ENCODE measurements around the gene TRIM56.
"Not testable (repeated sequence)": the region's sequence is repeated elsewhere in the genome, so short reads cannot be mapped to it uniquely, and the experiment has no call there.

Gene TRIM56

DNA sequence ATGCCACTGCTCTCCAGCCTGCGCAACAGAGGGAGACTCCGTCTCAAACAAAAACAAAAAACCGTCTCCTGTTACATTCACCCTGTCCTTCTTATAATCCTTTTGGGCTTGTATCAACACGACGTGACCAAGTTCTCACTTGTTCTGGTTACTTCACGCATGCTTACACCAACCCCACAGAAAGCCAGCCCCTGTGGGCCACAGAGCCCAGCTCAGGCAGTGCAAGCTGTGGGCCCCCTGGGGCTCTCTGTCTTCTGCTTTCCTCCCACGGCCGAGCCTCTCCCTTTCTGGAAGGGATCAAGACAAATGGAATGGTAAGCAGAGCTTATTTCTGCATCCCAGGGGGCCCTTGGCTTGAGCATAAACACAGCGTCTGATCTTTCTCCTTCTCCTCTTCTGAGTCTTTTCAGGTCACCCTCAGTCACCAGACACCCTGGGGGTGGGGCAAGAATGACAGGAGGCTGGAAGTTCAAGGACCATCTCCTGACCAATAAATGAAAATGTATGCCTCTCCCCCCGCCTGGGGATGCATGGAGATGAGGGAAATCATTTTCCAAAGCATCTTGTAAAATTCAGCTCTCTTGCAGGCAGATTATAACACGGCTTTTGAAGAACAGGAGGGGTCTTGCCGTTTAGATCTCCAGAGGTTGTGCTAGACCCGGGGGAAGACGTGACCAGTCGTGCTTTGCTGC, 19.0 kb upstream of the TRIM56 start:
- no peak overlapping the region for H3K4me3 ChIP-seq (ENCODE audit: low read length)
- TF ChIP-seq, protein P1, sequence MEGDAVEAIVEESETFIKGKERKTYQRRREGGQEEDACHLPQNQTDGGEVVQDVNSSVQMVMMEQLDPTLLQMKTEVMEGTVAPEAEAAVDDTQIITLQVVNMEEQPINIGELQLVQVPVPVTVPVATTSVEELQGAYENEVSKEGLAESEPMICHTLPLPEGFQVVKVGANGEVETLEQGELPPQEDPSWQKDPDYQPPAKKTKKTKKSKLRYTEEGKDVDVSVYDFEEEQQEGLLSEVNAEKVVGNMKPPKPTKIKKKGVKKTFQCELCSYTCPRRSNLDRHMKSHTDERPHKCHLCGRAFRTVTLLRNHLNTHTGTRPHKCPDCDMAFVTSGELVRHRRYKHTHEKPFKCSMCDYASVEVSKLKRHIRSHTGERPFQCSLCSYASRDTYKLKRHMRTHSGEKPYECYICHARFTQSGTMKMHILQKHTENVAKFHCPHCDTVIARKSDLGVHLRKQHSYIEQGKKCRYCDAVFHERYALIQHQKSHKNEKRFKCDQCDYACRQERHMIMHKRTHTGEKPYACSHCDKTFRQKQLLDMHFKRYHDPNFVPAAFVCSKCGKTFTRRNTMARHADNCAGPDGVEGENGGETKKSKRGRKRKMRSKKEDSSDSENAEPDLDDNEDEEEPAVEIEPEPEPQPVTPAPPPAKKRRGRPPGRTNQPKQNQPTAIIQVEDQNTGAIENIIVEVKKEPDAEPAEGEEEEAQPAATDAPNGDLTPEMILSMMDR (conservative IDR thresholded peaks at IDR 0.05; ENCODE audit: low read depth, low read length), result no peak
- no peak for DNase-seq (ENCODE audit: low read depth)

DNA sequence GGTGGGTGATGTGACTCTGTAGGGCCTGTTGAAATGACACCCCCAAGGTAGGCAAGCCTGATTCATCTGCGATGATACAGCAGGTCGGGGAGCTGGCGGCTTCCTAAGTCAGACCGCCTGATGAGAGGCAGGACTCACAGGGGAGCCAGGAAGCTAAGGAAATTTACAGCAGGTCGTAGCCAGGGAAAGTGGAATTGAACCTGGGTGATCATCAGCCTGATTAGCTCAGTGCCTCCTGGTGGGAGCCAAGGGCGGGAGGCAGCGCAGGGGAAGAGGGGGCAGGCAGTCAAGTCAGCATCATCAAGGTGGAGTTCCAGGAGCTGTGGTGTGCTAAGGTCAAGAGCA, 18.5 kb upstream of the TRIM56 start:
- no peak for DNase-seq (ENCODE audit: low read depth)
- TF ChIP-seq, protein P1 (conservative IDR thresholded peaks at IDR 0.05; ENCODE audit: low read depth, low read length), result no peak
- no peak overlapping the region for H3K4me3 ChIP-seq (ENCODE audit: low read length)

DNA sequence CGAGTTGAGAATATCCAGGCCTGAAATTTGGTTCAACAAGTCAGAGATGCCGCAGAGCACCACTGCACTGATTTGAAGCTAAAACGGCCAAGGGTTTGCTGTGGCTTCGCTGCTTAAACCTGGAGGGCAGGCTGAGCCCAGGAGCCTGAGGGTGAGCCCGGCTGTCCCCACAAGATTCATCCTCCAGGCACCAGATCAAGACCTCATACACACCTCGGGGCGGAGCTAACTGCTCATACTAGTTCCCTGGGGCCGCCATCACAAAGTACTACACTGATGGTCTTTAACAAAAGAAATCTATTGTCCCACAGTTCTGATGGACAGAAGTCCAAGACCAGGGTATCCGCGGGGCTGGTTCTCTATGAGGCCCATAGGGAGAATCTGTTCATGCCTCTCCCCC, 16.9 kb upstream of the TRIM56 start:
- H3K4me3 ChIP-seq (ENCODE audit: low read length), result no peak overlapping the region
- DNase-seq (ENCODE audit: low read depth), result no peak
- TF ChIP-seq, protein P1 (conservative IDR thresholded peaks at IDR 0.05; ENCODE audit: low read depth, low read length), result no peak

DNA sequence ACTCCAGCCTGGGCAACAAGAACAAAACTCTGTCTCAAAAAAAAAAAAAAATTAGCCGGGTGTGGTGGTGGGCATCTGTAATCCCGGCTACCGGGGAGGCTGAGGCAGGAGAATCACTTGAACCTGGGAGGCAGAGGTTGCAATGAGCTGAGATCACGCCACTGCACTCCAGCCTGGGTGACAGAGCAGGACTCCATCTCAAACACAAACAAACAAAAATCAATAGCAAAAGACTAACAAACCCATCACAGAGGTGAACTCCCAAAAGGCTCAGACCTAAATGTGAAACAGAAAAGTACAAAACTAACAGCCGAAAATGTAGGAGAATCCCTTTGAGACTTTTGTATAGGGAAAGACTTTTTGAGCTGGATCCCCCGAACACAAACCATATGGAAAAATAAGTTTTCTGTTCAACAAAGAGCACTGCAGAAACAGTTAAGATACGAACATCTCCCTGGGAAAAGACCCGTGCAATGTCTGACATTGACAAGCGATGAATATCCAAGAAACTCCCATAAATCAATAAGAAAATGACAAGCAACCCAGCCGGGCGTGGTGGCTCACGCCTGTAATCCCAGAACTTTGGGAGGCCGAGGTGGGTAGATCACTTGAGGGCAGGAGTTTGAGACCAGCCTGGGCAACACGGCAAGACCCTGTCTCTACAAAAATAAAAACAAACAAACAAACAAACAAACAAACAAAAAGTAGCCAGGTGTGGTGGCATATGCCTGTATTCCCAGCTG, 13.7 kb upstream of the TRIM56 start:
- not testable (repeated sequence) for DNase-seq (ENCODE audit: low read depth); H3K4me3 ChIP-seq (ENCODE audit: low read length)

DNA sequence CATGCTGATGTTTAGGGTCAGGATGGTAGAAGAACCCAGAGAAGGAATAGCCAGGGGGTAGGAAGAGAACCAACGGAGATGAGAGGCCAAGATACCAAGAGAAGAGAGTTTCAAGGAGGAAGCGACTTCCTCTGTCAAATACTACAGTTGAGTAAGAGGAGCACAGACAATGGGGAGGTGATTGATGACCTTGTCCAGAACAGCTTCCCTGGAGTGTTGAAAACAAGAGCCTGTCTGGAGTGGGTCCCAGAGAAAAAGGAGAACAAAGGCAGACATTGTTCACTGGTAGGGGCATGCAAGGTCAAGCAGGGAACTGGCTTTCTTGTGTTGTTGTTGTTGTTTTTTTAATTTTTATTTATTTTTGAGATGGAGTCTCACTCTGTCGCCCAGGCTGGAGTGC, 9.6 kb upstream of the TRIM56 start:
- TF ChIP-seq, protein P1 (conservative IDR thresholded peaks at IDR 0.05; ENCODE audit: low read depth, low read length), result no peak
- no peak overlapping the region for H3K4me3 ChIP-seq (ENCODE audit: low read length)
- no peak for DNase-seq (ENCODE audit: low read depth)

DNA sequence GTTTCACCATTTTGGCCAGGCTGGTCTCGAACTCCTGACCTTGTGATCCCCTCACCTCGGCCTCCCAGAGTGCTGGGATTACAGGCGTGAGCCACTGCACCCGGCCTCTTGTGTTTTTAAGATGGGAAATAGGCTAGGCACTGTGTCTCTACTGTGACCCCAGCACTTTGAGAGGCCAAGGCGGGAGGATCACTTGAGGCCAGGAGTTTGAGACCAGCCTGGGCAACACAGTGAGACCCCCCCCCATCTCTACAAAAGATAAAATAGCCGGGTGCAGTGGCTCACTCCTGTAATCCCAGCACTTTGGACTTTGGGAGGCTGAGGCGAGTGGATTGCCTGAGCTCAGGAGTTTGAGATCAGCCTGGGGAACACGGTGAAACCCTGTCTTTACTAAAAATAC, 9.1 kb upstream of the TRIM56 start:
- H3K4me3 ChIP-seq (ENCODE audit: low read length); DNase-seq (ENCODE audit: low read depth): not testable (repeated sequence)

DNA sequence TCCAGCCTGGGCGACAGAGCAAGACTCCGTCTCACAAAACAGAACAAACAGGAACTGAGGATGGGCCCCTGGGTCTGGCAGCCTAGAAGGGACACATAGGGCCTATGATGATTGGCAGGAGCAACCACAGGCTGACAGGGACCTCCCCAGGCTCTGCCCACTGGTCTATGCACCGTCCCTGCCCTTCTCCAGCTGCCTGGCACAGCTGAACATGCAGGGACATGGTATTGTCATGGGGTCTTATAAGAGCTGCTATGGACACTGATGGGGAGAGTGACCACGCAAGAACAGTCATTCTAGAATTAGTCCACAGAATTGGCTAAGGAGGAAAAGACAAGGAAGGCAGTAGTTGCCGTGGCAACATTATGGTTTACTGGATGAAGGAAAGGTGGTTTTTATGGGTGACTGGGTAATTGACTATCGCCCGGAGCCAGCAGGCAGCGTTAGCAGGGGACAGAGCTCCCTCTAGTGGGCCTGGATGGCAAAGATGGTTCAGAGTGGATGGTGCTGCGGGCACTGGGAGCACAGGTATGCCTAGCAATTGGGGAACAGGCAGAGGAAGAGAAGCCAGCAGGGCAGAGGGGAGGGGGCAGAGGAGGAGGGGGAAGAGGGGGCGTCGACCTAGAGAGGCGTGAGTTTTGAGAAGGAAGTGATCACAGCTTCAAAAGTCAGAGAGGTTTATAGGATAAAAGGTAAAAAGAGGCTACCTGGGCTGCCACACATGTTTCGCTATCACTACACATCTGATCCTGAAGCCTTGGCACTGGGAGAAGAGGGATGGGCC, 7.8 kb upstream of the TRIM56 start:
- DNase-seq (ENCODE audit: low read depth), result peak; percentile 48
- TF ChIP-seq, protein P1 (conservative IDR thresholded peaks at IDR 0.05; ENCODE audit: low read depth, low read length), result peak; percentile 99
- H3K4me3 ChIP-seq (ENCODE audit: low read length), result no peak overlapping the region

DNA sequence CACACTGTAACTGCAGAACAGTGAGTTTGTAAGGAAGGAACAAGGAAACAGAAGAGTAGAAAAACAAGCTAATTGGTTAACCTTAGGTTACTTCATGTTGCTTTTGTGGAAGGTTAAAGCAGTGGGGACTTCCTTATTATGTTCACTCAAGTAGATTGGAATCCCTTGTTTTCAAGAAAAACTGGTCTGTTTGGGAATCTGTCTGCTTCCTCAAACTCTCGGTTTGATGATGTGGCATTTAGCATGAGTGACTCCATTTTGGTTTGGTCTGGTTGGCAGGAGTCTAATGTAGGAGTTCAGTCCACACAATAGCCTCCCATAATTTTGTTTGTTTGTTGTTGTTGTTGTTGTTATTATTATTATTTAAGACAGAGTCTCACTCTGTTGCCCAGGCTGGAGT, 3.8 kb upstream of the TRIM56 start:
- TF ChIP-seq, protein P1 (conservative IDR thresholded peaks at IDR 0.05; ENCODE audit: low read depth, low read length), result no peak
- H3K4me3 ChIP-seq (ENCODE audit: low read length), result no peak overlapping the region
- DNase-seq (ENCODE audit: low read depth), result no peak
